Esophagus squamous epithelium (tissue), 5 donors: ENCODE results near the gene NFKBIE. TPM values are rescaled to one million over a fixed set of nuclear protein-coding genes. Genes with fewer than 3 reads are reported as not detected.

Experiments
- DNase-seq: peaks from one replicate; lab custom pipeline; 2025; lab: John Stamatoyannopoulos, UW
- H3K27ac ChIP-seq, 4 donors: fragments of 200-600 bp; sonication (generic); one replicate each; pipeline ENCODE4 v1.5.1; 2016 to 2019; ENCODE audit warnings: mild to moderate bottlenecking in 1 of 4
- H3K27me3 ChIP-seq, 4 donors: fragments of 200-600 bp; sonication (generic); 1 replicate in 3 of 4; 2 replicates in 1 of 4; pipeline versions ENCODE4 v1.5.1 to v1.6.0; 2017 to 2021; ENCODE audit warnings: antibody characterized with exemption in 1 of 4
- H3K36me3 ChIP-seq, 3 donors: fragments of 200-600 bp; sonication (generic); one replicate each; pipeline ENCODE4 v1.5.1; 2016 to 2019
- H3K4me1 ChIP-seq, 3 donors: fragments of 200-600 bp; sonication (generic); one replicate each; pipeline ENCODE4 v1.5.1; 2017 to 2019
- H3K4me3 ChIP-seq, 4 donors: fragments of 200-600 bp; sonication (generic); 1 replicate in 3 of 4; 2 replicates in 1 of 4; pipeline ENCODE4 v1.5.1; 2016 to 2019; ENCODE audit warnings: mild to moderate bottlenecking in 2 of 4, moderate library complexity in 1 of 4
- H3K9me3 ChIP-seq, 3 donors: fragments of 200-600 bp; sonication (generic); one replicate each; pipeline ENCODE4 v1.5.1; 2016 to 2019
- POLR2A ChIP-seq, 4 donors: fragments of 450-650 bp; IDR thresholded peaks; one replicate each; pipeline ENCODE4 v1.6.1; 2017; ENCODE audit warnings: antibody characterized with exemption in 4 of 4, mild to moderate bottlenecking in 4 of 4, moderate library complexity in 3 of 4
- WGBS, 2 donors: methylation state at CpG; one replicate each; pipeline ENCODE4 v1.1.5; 2018; 5-methylcytosine and 5-hydroxymethylcytosine counted together
- intact Hi-C: fragments of 100-400 bp; cut with DNase I; formaldehyde crosslinking; loops from one replicate; pipeline ENCODE4 v1.15.0; 2022
- total RNA-seq, 4 donors: library from RNA; depleted of rRNA; stranded (reverse); fragments of >200 nt; gene quantifications; one replicate each; pipeline ENCODE4 v1.1.0, GENCODE V29; 2016
- TF ChIP-seq, protein P1 (sequence below), 6 experiments: fragments of 450-650 bp in 4 of 6; fragments of 200-600 bp in 2 of 6; sonication (generic) in 2 of 6; IDR thresholded peaks; one replicate each; pipeline ENCODE4 v1.5.1; 2016 to 2019; ENCODE audit warnings: antibody characterized with exemption in 6 of 6, mild to moderate bottlenecking in 4 of 6, moderate library complexity in 4 of 6
- donor health status: DM: yes; HTN: yes; CAD: no.

Gene NFKBIE
- total RNA-seq, 4 donors from 2014 or later, result 8.6 to 11.2 (median 10.2) TPM

DNA sequence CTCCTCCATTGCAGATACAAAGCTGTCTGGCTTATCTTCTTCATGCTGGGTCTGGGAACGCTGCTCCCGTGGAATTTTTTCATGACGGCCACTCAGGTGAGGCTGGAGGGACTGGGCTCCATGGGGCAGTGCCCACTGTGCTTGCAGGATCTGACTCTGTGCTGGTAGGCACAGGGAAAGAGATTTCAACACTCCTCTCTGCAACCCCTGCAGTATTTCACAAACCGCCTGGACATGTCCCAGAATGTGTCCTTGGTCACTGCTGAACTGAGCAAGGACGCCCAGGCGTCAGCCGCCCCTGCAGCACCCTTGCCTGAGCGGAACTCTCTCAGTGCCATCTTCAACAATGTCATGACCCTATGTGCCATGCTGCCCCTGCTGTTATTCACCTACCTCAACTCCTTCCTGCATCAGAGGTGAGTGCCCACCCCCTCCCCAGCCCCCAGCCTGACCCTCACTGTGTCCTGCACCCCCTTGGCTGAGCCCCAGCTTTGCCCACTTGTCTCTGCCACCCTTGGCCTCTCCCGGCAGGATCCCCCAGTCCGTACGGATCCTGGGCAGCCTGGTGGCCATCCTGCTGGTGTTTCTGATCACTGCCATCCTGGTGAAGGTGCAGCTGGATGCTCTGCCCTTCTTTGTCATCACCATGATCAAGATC is 35.8 kb downstream of the NFKBIE start:
- Histone ChIP-seq H3K4me3 (no peak overlapping the region), H3K4me1 (peaks cover 17 to 54% (median 50%) of the 10 kb centered on the region in 3 donors), H3K27ac (no peak overlapping the region), H3K9me3 (no peaks in the 10 kb centered on the region), H3K36me3 (peaks cover 3 to 48% (median 8%) of the 10 kb centered on the region in 3 donors), H3K27me3 (no peaks in the 10 kb centered on the region)
- TF ChIP-seq, protein P1, sequence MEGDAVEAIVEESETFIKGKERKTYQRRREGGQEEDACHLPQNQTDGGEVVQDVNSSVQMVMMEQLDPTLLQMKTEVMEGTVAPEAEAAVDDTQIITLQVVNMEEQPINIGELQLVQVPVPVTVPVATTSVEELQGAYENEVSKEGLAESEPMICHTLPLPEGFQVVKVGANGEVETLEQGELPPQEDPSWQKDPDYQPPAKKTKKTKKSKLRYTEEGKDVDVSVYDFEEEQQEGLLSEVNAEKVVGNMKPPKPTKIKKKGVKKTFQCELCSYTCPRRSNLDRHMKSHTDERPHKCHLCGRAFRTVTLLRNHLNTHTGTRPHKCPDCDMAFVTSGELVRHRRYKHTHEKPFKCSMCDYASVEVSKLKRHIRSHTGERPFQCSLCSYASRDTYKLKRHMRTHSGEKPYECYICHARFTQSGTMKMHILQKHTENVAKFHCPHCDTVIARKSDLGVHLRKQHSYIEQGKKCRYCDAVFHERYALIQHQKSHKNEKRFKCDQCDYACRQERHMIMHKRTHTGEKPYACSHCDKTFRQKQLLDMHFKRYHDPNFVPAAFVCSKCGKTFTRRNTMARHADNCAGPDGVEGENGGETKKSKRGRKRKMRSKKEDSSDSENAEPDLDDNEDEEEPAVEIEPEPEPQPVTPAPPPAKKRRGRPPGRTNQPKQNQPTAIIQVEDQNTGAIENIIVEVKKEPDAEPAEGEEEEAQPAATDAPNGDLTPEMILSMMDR (IDR thresholded peaks at IDR 0.05), result no peak
- TF ChIP-seq POLR2A (IDR thresholded peaks at IDR 0.05), result no peak
- DNase-seq, result no peak
- WGBS, 2 donors, result 89 to 97% methylated on average over 8 to 9 of the region's 11 CpGs
- intact Hi-C loops, result no loop called here

GRCh38 chr6:44228836-44229235 is 36.5 kb downstream of the NFKBIE start:
- Histone ChIP-seq H3K4me1 (peaks cover 23 to 54% (median 50%) of the 10 kb centered on the region in 3 donors), H3K9me3 (no peaks in the 10 kb centered on the region), H3K4me3 (no peak overlapping the region), H3K27ac (no peak overlapping the region), H3K27me3 (no peaks in the 10 kb centered on the region), H3K36me3 (peaks cover 3 to 48% (median 8%) of the 10 kb centered on the region in 3 donors)
- DNase-seq, result no peak
- 63 to 100% methylated on average over 1 to 2 of the region's 5 CpGs for WGBS, 2 donors
- intact Hi-C loops, result no loop called here
- TF ChIP-seq, protein P1 (IDR thresholded peaks at IDR 0.05), result no peak
- no peak for TF ChIP-seq POLR2A (IDR thresholded peaks at IDR 0.05)

GRCh38 chr6:44228433-44228832 is 36.9 kb downstream of the NFKBIE start:
- no peak for TF ChIP-seq POLR2A (IDR thresholded peaks at IDR 0.05)
- TF ChIP-seq, protein P1 (IDR thresholded peaks at IDR 0.05), result no peak
- intact Hi-C loops, result no loop called here
- no peaks in the 10 kb centered on the region for H3K9me3 ChIP-seq
- H3K27me3 ChIP-seq, result no peaks in the 10 kb centered on the region
- no peak overlapping the region for H3K4me3 ChIP-seq
- 100% methylated on average over 4 of the region's 7 CpGs; no CpG with 5 or more reads in 1 of the 2 donors for WGBS, 2 donors
- H3K27ac ChIP-seq, result no peak overlapping the region
- H3K36me3 ChIP-seq, result peaks cover 3 to 45% (median 8%) of the 10 kb centered on the region in 3 donors
- peaks cover 23 to 54% (median 47%) of the 10 kb centered on the region in 3 donors for H3K4me1 ChIP-seq
- DNase-seq, result no peak

DNA sequence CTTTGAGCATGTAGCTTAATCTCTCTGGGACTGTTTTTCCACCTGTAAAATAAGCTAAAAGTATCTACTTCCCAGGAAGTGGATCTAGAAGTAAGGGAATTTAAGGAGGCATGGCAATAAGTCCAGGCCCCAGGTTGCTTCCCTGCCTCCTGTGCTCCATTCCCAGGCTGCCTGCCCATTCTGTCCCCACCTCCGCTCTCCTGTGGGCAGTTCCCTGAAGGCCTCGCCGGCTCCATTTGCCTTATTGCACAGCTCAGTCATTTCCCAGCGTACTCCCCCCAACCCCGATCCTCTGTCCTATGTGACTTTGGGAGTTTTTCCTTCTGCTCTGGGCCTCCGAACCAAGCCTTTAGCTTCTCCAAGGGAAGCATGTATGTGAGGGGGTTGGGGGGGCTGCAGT is 37.3 kb downstream of the NFKBIE start:
- Histone ChIP-seq H3K4me3 (no peak overlapping the region), H3K27ac (peak overlapping the region in 1 of 4 donors; percentile 62), H3K4me1 (peaks cover 24 to 54% (median 44%) of the 10 kb centered on the region in 3 donors), H3K9me3 (no peaks in the 10 kb centered on the region), H3K27me3 (no peaks in the 10 kb centered on the region), H3K36me3 (peaks cover 3 to 41% (median 8%) of the 10 kb centered on the region in 3 donors)
- no peak for TF ChIP-seq POLR2A (IDR thresholded peaks at IDR 0.05)
- TF ChIP-seq, protein P1 (IDR thresholded peaks at IDR 0.05), result no peak
- intact Hi-C loops, result no loop called here
- WGBS, 2 donors, result 95% methylated on average over 6 of the region's 6 CpGs; no CpG with 5 or more reads in 1 of the 2 donors
- no peak for DNase-seq

DNA sequence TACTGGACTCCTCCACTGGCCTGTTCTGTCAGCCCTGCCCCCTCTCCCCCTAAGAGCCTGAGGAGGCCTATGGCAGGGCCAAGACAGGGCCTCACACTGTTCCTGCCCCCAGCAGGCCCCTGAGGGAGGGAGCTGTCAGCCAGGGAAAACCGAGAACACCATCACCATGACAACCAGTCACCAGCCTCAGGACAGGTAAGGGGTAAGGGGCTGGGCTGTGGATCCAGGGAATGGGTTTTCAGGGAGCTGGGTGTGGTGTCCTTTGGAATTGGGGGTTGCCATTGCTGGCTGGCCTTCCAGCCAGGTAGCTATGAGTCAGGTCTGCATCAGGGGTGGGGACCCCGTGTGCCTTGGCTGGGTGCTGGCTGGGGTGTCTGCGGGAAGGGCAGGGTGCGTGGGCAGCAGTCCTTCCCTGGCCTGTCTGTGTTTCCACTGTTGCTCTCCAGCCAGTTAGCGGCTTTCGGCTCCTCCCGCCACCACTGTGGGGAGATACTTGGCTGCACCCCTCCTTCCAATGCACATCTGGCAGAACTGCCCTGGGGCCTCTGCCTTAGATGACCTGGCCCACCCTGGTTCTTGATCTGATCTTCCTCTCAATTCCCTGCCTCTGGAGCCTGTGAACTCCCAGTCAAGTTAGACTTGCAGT is 38.1 kb downstream of the NFKBIE start:
- intact Hi-C loops, result no loop called here
- peaks cover 31 to 57% (median 46%) of the 10 kb centered on the region in 3 donors for H3K4me1 ChIP-seq
- 33 to 72% methylated on average over 5 to 6 of the region's 7 CpGs for WGBS, 2 donors

More for the DNA sequence above, 38.1 kb downstream of the NFKBIE start:
- DNase-seq, result no peak
- Histone ChIP-seq H3K36me3 (peaks cover 3 to 33% (median 8%) of the 10 kb centered on the region in 3 donors), H3K27ac (peak overlapping the region in 3 of 4 donors; percentile 62 to 65 (median 63)), H3K9me3 (no peaks in the 10 kb centered on the region), H3K27me3 (no peaks in the 10 kb centered on the region), H3K4me3 (peak overlapping the region in 1 of 4 donors; percentile 35)
- no peak for TF ChIP-seq POLR2A (IDR thresholded peaks at IDR 0.05)
- TF ChIP-seq, protein P1 (IDR thresholded peaks at IDR 0.05), result no peak
